Retinal pigment epithelial cell (primary cell): ENCODE data around the gene MTA3.

ENCODE experiments used
- DNase-seq: peaks from one replicate; pipeline ENCODE4 v3.0.0-alpha.2; 2010; ENCODE audit warnings: low read depth
- H3K4me3 ChIP-seq: 2 replicates; pipeline ENCODE4 v1.5.1; 2011; ENCODE audit warnings: mild to moderate bottlenecking, low read length, control low read depth, moderate library complexity
- TF ChIP-seq, protein P1 (sequence below): conservative IDR thresholded peaks from 2 replicates; pipeline ENCODE4 v1.5.1; 2011; ENCODE audit warnings: low read depth, low read length, control low read depth, inconsistent platforms

MTA3 gene

DNA sequence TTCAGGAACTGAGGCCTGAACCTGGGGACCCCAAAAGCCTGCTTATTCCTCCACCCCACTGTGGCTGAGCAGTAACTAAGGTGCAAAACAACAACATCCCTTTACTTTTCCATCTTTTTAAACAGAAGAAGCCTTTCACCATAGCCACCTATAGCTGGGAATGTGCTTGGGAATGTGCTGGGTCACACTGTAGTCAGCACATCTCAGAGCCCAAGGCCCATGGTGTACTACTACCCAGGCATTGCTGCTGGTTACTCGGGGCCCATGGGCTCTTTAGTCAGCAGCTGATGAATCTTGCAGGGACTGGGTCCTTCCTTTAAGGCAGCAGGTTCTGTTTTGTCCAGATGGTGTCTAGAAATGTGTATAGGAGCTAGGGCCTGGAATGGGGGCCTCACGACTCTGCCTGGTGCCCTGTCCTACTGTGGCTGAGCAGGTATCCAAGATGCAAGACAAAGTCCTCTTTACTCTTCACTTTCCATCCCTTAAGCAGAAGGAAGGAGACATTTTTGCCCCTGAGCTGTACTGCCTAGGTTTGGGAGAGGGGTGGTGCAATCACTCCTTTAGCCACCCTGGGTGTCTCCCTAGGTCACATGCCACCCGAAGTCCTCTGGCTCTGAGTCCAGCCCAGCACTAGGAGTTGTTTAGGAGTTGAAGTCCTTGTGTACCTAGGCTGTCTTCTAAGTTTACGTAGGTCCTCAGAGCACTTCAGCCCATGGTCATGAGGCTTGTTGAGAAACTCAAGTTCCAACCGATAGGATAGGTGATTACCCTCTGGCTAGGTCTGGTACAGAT is 125.5 kb downstream of the MTA3 start:
- H3K4me3 ChIP-seq = no peak overlapping the region
- TF ChIP-seq, protein P1, sequence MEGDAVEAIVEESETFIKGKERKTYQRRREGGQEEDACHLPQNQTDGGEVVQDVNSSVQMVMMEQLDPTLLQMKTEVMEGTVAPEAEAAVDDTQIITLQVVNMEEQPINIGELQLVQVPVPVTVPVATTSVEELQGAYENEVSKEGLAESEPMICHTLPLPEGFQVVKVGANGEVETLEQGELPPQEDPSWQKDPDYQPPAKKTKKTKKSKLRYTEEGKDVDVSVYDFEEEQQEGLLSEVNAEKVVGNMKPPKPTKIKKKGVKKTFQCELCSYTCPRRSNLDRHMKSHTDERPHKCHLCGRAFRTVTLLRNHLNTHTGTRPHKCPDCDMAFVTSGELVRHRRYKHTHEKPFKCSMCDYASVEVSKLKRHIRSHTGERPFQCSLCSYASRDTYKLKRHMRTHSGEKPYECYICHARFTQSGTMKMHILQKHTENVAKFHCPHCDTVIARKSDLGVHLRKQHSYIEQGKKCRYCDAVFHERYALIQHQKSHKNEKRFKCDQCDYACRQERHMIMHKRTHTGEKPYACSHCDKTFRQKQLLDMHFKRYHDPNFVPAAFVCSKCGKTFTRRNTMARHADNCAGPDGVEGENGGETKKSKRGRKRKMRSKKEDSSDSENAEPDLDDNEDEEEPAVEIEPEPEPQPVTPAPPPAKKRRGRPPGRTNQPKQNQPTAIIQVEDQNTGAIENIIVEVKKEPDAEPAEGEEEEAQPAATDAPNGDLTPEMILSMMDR = no peak
- no peak for DNase-seq

DNA sequence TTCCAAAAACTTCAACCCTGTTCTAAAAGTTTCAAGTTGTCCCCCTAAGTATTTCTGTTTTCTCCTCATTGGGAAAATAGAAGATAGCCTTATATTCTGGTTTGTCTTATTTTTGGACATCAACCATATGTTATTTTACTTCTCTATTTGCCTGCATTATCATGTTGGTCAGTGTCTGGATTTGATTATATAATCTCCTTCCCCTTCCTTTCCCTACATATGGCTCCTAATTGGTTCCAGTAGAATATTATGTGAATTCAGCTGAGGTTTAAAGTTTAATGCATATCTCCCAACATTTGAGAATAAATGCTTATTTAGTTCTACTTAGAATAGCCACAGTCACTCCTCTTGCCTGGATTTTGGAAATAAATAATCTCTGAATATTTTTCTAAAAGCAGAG is 128.6 kb downstream of the MTA3 start:
- DNase-seq = no peak
- TF ChIP-seq, protein P1 = no peak
- no peak overlapping the region for H3K4me3 ChIP-seq

DNA sequence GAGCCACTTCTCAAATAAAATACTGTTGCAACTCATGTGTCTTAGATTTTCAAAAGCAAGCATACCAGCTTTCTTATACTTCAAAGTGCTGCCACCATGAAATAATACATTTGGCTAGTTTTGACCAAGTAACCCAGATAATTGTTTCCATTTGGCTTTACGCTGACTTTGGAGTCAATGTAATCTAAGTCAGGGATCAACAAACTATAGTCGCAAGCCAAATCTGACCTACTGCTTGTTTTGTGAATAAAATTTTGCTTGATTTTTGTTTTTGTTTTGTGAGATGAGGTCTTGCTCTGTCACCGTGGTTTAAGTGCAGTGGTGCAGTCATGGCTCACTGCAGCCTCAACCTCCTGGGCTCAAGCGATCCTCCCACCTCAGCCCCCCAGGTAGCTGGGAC is 130.5 kb downstream of the MTA3 start:
- no peak for DNase-seq
- TF ChIP-seq, protein P1 = no peak
- H3K4me3 ChIP-seq = no peak overlapping the region

DNA sequence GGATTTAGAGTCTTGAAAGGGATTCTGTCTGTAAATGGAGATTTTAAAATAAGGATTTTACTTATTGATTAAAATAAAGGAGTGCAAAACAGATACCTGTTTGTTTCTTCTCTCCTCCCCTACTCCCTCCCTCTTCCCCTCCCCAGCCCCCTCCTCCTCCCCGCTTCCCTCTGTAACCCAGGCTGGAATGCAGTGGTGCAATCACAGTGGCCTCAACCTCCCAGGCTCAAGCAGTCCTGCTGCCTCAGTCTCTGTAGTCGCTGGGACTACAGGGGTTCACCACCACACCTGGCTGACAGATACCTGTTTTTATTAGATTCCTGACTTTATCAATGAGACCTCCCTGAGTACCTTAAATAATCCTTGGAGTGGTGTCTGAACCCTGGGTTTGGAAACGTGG is 138.4 kb downstream of the MTA3 start:
- H3K4me3 ChIP-seq = no peak overlapping the region
- TF ChIP-seq, protein P1 = no peak
- no peak for DNase-seq

DNA sequence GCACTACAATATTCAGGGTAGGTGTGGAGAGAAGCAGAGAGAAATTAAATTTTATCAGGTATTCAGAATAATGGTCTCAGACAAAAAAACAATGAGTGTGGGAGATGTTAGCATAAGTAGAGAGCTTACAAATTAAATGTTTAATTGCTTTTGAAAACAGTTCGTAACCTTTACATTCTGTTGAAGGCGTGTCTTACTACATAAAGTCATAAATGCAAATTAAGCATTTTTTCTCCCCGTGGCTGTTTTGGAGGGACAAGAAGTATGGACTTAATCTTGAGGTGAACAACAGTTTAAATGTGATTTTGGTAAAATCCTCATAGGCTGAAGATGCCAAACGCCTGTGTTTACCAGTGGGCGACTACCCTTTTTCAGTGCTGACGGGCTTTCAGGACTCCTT is 139.7 kb downstream of the MTA3 start:
- DNase-seq = no peak
- H3K4me3 ChIP-seq = no peak overlapping the region
- TF ChIP-seq, protein P1 = no peak

DNA sequence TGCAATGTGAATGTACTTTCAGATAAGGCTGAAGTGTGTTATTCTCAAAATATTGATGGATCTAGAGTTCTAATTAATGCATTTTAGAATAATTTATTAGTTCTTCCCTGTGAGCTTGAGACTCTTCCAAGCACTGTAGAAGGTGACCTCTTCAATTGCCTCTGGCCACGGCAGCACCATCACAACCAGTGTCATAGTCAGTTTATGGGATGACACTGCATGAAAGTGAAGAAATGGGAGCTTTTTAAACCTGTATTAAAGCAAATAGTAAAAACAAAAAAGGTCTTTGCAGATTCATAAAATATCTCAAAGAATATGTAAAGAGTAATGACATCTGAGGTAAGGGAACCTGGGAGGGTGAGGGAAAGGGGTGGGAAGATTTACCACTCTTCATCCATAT is 143.5 kb downstream of the MTA3 start:
- no peak overlapping the region for H3K4me3 ChIP-seq
- TF ChIP-seq, protein P1 = no peak
- DNase-seq = no peak

DNA sequence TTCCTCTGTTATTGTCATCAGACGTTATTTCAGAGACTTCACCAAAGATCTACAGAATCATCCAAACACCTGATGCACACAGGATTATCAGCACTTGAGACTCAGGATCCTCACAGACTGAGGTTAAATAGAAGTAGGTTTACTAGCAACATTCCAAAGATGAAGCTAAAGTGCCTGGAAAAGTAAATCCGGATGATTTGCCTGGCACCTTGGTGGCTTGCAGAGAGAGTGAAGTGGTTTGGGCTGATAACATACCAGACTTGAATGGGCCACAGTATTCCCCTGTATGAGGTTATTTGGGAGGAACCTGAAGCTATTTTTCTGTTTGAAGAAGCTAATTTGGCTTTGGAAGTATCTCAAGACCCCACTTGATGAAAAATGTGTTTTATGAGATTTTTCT is 144.5 kb downstream of the MTA3 start:
- TF ChIP-seq, protein P1 = no peak
- no peak overlapping the region for H3K4me3 ChIP-seq
- DNase-seq = no peak
